HL-60 (cell line): Measurements from ENCODE around the gene CRIP2.

Experiments
- GABPA ChIP-seq: IDR thresholded peaks from 2 replicates; pipeline ENCODE4 v1.6.1; 2012; ENCODE audit warnings: low read depth
- POLR2AphosphoS5 ChIP-seq: IDR thresholded peaks from 2 replicates; pipeline ENCODE4 v1.6.1; 2012; ENCODE audit warnings: low read depth
- SPI1 ChIP-seq: IDR thresholded peaks from 2 replicates; pipeline ENCODE4 v1.6.1; 2012; ENCODE audit warnings: low read depth, mild to moderate bottlenecking, borderline replicate concordance
- TF ChIP-seq, protein P1 (sequence below): IDR thresholded peaks from one replicate; pipeline ENCODE4 v1.5.1; 2011; ENCODE audit warnings: low read length, control low read depth, inconsistent platforms; ENCODE audit not compliant: insufficient read depth
- TF ChIP-seq, protein P2 (sequence below): IDR thresholded peaks from 2 replicates; pipeline ENCODE4 v1.6.1; 2012; ENCODE audit warnings: low read depth; ENCODE audit not compliant: insufficient replicate concordance

DNA sequence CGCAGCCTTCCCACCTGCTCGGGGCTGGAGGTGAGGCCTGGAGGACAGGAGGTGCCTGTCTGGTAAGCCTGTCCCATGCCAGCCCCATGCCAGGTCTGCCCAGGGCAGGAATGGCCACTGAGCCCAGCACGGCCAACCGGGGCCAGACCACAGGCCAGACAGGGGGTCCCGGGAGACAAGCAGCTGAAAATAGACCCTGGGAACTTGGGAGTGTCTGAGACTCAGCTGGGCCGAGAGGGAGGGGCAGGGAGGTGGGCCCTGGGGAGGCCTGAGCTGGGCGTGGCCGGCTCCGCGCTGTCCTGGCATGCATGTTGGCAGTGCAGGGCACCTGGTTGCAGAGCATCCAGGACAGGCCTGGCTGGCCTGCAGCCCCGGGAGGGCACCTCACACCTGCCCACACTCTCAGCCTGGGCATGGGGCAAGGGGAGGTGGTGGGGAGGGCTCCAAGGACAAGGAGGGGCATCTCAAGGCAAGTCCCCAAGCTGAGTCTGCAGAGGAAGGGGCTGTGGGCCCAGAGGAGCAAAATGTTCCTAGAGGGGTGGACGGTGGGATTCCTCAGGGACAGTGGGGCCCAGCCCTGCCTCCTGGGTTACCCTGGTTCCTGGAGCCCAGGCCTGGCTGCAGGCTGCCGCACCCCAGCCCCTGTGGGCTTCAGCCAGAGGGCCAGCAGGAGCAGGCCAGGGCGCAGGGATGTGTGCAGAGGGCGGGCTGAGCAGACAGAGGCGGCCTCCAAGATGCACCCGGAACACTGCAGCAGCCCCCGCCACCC is 8.9 kb downstream of the CRIP2 start:
- TF ChIP-seq SPI1 (no peak), POLR2AphosphoS5 (no peak), GABPA (no peak)
- TF ChIP-seq, protein P1, sequence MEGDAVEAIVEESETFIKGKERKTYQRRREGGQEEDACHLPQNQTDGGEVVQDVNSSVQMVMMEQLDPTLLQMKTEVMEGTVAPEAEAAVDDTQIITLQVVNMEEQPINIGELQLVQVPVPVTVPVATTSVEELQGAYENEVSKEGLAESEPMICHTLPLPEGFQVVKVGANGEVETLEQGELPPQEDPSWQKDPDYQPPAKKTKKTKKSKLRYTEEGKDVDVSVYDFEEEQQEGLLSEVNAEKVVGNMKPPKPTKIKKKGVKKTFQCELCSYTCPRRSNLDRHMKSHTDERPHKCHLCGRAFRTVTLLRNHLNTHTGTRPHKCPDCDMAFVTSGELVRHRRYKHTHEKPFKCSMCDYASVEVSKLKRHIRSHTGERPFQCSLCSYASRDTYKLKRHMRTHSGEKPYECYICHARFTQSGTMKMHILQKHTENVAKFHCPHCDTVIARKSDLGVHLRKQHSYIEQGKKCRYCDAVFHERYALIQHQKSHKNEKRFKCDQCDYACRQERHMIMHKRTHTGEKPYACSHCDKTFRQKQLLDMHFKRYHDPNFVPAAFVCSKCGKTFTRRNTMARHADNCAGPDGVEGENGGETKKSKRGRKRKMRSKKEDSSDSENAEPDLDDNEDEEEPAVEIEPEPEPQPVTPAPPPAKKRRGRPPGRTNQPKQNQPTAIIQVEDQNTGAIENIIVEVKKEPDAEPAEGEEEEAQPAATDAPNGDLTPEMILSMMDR = no peak
- TF ChIP-seq, protein P2, sequence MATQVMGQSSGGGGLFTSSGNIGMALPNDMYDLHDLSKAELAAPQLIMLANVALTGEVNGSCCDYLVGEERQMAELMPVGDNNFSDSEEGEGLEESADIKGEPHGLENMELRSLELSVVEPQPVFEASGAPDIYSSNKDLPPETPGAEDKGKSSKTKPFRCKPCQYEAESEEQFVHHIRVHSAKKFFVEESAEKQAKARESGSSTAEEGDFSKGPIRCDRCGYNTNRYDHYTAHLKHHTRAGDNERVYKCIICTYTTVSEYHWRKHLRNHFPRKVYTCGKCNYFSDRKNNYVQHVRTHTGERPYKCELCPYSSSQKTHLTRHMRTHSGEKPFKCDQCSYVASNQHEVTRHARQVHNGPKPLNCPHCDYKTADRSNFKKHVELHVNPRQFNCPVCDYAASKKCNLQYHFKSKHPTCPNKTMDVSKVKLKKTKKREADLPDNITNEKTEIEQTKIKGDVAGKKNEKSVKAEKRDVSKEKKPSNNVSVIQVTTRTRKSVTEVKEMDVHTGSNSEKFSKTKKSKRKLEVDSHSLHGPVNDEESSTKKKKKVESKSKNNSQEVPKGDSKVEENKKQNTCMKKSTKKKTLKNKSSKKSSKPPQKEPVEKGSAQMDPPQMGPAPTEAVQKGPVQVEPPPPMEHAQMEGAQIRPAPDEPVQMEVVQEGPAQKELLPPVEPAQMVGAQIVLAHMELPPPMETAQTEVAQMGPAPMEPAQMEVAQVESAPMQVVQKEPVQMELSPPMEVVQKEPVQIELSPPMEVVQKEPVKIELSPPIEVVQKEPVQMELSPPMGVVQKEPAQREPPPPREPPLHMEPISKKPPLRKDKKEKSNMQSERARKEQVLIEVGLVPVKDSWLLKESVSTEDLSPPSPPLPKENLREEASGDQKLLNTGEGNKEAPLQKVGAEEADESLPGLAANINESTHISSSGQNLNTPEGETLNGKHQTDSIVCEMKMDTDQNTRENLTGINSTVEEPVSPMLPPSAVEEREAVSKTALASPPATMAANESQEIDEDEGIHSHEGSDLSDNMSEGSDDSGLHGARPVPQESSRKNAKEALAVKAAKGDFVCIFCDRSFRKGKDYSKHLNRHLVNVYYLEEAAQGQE = no peak
